GM18511 (cell line): Measurements from ENCODE around the gene PSIP1.
"Not testable (repeated sequence)": the region's sequence is repeated elsewhere in the genome, so short reads cannot be mapped to it uniquely, and the experiment has no call there.

Source experiments
- ATAC-seq: cut with Tn5 transposase; IDR thresholded peaks from one replicate; pipeline ENCODE4 v1.9.1; 2021; ENCODE audit warnings: mild to moderate bottlenecking, moderate library complexity; ENCODE audit not compliant: unreplicated experiment

Gene PSIP1

DNA sequence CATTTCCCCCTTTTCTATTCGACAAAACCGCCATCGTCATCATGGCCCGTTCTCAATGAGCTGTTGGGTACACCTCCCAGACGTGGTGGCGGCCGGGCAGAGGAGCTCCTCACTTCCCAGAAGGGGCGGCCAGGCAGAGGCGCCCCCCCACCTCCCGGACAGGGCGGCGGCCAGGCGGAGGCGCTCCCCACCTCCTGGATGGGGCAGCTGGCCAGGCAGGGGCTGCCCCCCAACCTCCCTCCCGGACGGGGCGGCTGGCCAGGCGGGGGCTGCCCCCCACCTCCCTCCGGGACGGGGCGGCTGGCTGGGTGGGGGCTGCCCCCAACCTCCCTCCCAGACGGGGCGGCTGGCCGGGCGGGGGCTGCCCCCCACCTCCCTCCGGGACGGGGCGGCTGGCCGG, 68.9 kb downstream of the PSIP1 start:
- ATAC-seq = not testable (repeated sequence)

DNA sequence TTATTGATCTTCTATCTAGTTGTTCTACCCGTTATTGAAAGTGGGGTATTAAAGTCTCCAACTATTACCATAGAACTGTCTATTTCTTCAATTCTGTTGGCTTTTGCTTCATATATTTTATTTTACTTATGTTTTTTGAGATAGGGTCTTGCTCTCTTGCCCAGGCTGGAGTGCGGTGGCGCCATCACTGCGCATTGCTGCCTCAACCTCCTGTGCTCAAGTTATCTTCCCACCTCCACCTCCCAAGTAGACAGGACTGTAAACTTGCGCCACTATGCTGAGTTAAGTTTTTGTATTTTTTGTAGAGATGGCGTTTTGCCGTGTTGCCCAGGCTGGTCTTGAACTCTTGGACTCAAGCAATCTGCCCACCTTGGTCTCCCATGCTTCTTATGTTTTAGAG, 71.9 kb downstream of the PSIP1 start:
- ATAC-seq = no peak

DNA sequence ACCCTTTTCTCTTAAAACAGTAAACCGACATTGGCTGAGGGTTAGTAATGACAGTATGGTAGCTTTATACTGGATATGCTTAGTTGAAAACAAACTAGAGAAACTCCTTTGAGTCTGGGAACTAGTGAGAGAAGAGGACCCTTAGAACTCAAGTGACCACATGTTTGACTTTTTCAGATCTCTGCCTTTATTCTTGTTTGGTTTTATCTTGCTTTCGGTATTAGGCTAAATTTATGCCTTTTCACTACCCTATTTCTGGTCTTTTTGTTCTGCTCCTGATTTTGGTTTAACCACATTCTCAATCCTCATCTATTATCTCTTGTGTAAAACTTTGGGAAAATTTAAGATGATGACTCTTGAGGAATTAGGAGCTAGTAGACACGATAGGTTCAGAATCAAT, 77.1 kb downstream of the PSIP1 start:
- peak; percentile 81 for ATAC-seq

DNA sequence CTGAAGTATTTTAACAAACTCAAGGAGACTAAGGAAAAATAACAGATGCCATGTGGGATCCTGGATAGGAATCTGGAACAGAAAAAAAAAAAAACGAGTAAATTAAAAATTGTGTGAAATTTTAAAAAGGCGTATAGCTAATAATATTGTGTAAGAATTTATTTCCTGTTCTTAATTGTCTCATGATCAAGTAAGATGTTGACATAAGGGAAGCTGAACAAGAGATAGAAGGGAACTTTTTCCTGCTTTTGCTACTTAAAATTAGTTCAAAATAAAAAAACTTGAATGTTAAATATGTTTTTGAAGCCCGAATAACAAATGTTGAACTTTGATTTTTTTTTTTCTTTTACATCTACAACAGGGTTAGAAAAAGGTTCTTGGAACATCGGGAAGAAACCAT, 77.6 kb downstream of the PSIP1 start:
- no peak for ATAC-seq

DNA sequence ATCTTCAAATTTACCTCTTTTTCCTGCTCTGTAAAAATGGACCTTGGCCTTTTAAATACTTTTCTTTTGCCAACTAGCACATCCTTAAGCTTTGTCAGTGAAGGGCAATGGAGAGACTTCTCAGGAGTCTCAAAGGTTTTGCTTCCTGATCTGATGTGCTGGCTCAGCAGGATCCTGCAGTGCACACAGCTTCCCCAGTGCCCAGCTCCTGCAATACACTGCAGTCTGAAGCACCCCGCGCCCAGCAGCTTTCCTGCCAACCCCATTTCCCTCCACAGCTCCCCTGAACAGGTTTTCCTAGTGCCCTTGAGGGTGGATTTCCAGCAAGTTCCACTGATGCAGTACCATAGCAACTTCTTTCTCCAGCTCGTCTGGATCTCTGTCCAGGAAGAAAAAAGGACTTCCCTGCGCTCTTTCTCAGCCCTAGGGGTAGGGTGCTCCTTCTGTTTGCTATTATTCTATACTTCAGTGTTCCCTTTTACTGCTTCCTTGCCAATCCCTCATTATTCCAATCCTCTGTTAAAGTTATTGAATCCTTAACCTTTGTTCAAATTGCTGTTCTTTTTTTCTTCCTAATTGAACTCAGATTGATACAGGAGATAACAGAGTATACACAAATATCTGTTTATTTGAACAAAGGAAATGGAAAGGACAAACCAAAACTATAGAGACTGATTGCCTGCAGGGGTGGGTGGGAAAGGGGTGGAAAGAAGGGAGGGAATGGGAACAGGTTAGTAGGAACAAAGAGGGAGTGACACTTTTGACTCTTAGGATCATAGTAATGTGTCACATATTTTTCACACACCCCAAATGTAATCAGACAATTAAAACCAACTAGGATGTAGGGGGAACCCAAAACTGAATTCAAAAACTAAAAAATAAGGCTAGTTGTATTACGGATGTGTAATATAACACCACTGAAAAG, 79.6 kb downstream of the PSIP1 start:
- no peak for ATAC-seq

DNA sequence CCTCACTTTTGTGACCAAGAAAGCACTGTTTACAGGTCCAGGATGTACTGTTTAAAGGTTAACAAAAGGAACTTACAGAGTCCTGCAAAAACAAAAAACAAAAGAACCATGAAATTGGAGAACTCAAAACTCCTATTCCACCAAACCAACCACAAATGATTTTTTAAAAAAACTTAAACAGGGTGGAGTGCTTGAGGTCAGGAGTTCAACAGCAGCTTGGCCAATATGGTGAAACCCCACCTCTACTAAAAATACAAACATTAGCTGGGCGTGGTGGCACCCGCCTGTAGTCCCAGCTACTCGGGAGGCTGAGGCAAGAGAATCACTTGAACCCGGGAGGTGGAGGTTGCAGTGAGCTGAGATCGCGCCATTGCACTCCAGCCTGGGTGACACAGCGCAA, 83.1 kb downstream of the PSIP1 start:
- ATAC-seq = not testable (repeated sequence)

DNA sequence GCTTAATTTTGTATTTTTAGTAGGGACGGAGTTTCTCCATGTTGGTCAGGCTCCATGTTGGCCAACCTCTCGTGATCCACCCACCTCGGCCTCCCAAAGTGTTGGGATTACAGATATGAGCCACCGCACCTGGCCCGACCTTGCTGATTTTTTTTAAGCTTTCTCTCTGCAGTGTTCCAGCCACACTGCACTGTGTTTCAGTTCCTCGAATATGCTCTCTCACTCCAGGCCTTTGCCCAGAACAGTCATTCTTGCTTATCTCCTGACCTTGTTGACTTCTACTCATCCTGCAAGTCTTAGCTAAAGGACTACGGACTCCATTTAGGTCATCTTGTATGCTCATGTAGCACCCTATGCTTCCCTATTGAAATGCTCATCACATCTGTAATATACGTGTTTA, 84.8 kb downstream of the PSIP1 start:
- peak; percentile 43 for ATAC-seq

DNA sequence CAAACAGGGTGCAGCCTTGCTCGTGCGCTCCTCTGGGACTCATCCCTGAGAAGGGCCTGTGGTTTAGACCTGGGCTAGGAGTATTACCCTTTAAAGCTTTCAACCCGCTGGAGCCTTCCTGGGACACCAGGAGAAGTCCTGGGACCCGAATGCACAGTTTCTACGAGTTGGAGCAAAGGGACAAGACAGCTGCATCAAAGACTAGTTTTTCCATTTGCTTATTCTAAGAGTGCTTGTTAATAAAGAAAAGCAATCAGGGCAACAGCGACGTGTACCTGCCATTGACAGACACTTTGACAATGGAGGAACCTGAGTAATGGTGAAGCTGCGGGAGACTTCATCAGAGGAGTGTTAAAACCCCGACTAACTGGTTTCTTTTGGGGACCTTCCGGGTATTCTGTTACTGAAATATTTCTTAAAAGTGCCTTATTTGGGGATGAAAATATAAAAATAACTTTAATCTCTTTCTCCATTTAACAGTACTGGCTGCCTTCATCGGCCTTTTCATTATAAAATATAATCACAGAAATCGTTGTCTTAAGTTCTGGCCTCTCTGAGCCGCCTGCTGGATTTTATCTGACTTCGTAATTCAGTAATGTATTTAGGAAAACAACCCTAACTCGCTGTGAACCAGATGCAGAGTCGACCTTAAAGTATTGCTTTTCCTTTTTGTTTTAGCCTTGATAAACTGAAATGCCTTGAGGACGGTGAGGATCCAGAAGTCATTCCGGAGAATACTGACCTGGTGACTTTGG, 87.4 kb downstream of the PSIP1 start:
- peak; percentile 17 for ATAC-seq

DNA sequence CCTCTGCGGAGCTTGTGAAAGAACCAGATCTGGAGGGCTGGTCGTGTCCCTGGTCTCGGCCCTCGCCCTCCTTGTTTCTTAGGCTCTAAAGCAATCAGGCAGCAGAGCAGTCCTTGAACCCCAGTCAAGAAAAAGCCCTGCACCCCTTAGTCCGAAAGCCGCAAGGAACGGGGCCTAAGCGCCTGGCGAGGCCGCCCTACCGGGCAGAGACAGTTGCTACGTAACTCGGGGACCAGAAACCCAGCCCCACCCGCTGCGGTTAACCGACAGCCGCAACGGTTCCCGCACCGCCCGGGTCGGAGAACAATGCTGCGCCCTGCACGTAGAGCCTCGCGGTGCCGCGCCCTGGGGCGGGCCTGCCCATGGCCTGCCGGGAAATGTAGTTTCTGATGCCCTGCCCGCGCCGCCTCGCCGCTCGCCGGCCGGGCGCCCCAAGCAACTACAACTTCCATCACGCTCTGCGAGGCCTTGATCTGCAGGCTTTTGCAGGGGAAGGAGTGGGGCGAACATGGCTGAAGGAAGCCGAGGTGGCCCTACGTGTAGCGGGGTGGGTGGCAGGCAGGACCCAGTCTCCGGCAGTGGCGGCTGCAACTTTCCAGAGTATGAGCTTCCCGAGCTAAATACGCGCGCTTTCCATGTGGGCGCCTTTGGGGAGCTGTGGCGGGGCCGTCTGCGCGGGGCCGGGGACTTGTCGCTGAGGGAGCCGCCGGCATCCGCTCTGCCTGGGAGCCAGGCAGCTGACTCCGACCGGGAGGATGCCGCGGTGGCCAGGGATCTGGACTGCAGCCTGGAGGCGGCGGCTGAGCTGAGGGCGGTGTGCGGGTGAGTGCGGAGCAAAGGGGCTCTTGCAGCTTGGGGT, 88.2 kb downstream of the PSIP1 start, which contains the start of gene SNAPC3:
Gene SNAPC3 (plus strand): TSS at position 505 of the 859 bp plus-strand sequence. CDS start 4 bp downstream, at position 509.
- peak; percentile 94 for ATAC-seq

DNA sequence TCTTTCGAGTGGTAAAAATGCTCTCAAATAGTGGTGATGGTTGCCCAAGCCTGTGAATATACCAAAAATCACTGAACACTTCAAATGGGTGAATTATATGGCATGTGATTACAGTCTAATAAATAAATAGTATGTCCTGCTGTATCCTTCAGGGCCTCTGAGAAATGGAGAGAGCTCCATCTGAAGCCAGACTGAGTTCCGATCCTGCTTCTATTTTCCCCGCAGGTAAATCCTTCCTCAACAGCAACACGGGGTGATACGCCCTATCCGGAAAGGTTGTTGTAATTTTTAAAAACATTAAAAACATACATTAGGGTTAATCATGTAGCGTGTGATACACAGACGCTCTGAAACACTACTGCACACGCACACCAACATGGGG, 88.8 kb downstream of the PSIP1 start:
- ATAC-seq = no peak

DNA sequence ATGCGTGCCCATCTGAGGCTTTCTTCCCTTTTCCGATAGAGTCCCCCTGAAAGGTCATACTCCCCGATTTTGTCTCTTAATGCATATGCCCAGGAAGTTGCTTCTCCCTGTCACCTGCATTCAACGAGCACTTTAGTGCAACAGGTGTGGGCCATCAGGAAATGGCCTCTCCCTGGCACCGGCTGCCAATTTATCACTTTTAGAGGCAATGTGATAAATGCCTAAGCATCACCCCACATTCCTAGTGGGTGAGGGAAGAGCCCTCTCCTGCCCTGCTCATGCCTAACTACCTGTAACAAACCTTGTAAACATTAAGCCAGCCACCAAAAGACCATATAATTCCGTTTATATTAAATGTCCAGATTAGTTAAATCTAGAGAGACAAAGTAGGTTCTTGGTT, 89.2 kb downstream of the PSIP1 start:
- no peak for ATAC-seq

DNA sequence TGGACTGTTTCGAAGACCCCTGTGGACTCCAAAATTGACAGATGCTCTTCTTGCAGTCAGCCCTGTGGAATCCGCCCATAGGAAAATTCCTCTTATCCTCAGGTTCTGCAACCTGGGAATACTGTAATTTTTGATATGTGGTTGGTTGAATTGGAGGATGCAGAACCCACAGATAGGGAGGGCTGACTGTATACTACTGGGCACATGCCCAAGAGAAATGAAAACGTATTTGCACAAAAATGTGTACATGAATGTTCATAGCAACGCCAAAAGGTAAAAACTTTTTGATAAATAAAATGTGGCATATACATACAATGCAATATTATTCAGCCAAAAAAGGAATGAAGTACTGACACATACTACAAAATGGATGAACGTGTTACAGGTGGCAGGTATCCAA, 90.0 kb downstream of the PSIP1 start:
- no peak for ATAC-seq

DNA sequence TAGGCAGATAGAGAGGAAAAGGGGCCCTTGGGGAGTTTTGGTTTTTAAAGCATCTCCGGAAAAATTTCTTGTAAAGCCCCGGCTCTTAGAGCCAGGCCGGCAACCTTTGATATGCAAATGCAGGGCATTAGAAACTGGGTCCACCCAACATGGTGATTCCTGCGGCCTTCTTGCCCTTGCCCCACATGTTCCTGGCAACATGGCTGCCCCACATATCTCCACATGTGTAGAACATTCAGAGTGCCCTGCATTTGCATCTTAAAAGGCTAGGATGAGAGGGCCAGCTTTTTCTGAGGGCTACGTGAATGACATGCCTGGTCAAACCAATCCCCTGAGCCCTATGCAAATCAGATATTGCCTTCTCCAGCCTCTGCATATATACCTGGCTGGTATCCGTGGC, 93.1 kb downstream of the PSIP1 start:
- ATAC-seq = no peak

DNA sequence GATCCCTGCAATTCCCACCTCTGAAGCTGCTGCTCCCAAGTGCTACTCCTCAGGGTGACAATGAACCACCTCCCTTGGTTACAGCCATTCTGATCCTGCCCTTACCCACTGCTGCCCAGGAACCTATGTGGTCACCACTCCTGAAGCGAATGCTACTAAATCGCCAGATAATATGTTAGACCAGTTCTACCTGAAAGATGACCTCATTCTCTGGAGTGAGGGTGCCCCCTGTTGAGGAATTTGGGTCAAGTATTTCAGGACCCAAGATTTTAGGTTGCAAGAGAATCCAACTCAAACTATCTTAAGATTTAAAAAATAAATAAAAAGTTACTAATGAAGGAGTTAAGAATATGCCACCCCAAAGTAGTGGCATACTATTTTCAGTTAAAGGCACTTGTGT, 93.9 kb downstream of the PSIP1 start:
- no peak for ATAC-seq
